DND-41 (cell line): ENCODE measurements around the gene TAOK2.

Experiments
- ATAC-seq: fragments of 200-7000 bp; cut with Tn5 transposase; 3 replicates; pipeline ENCODE4 v1.9.1; 2021; ENCODE audit warnings: low read depth; ENCODE audit not compliant: insufficient read depth
- DNase-seq: peaks from one replicate; pipeline ENCODE4 v3.0.0-alpha.2; 2020
- H2AFZ ChIP-seq: 2 replicates; pipeline ENCODE4 v1.6.0; 2012; ENCODE audit warnings: low read depth, low read length
- H3K27ac ChIP-seq: 2 replicates; pipeline ENCODE4 v1.5.1; 2012; ENCODE audit warnings: low read length, inconsistent platforms
- H3K27me3 ChIP-seq: fragments of 200-600 bp; sonication (generic); 2 replicates; pipeline ENCODE4 v1.6.0; 2012; ENCODE audit warnings: low read length, mild to moderate bottlenecking, inconsistent platforms; ENCODE audit not compliant: insufficient read depth, poor library complexity
- H3K36me3 ChIP-seq: 2 replicates; pipeline ENCODE4 v1.5.1; 2012; ENCODE audit warnings: low read length, inconsistent platforms; ENCODE audit not compliant: insufficient read depth
- H3K4me1 ChIP-seq: 2 replicates; pipeline ENCODE4 v1.5.1; 2012; ENCODE audit warnings: mild to moderate bottlenecking, low read length; ENCODE audit not compliant: insufficient read depth
- H3K4me2 ChIP-seq: 2 replicates; pipeline ENCODE4 v1.6.0; 2012; ENCODE audit warnings: mild to moderate bottlenecking, moderate library complexity, low read length, inconsistent platforms; ENCODE audit not compliant: insufficient read depth
- H3K4me3 ChIP-seq, 2 experiments: fragments of 200-600 bp in 1 of 2; shearing (Covaris generic) in 1 of 2; 2 replicates each; pipeline ENCODE4 v1.5.1; 2012 to 2016; ENCODE audit warnings: inconsistent platforms in 2 of 2, low read length in 2 of 2, mild to moderate bottlenecking in 2 of 2, low read depth in 1 of 2, moderate library complexity in 1 of 2
- H3K79me2 ChIP-seq: 2 replicates; pipeline ENCODE4 v1.6.0; 2012; ENCODE audit warnings: low read length, inconsistent platforms; ENCODE audit not compliant: insufficient read depth
- H3K9ac ChIP-seq: 2 replicates; pipeline ENCODE4 v1.6.0; 2012; ENCODE audit warnings: low read depth, mild to moderate bottlenecking, inconsistent platforms, low read length, moderate library complexity
- H3K9me3 ChIP-seq: 2 replicates; pipeline ENCODE4 v1.5.1; 2012; ENCODE audit warnings: low read length, moderate library complexity, mild to moderate bottlenecking, inconsistent platforms; ENCODE audit not compliant: insufficient read depth, severe bottlenecking
- H4K20me1 ChIP-seq: 2 replicates; pipeline ENCODE4 v1.6.0; 2012; ENCODE audit warnings: low read length; ENCODE audit not compliant: insufficient read depth
- EZH2 ChIP-seq: IDR thresholded peaks from 3 replicates; pipeline ENCODE4 v1.6.1; 2012; ENCODE audit warnings: borderline replicate concordance, low read depth, mild to moderate bottlenecking, moderate library complexity, low read length, inconsistent platforms; ENCODE audit not compliant: severe bottlenecking
- TF ChIP-seq, protein P1 (sequence below): IDR thresholded peaks from 2 replicates; pipeline ENCODE4 v1.5.1; 2012; ENCODE audit warnings: borderline replicate concordance, low read length, moderate library complexity, mild to moderate bottlenecking; ENCODE audit not compliant: poor library complexity, severe bottlenecking; ENCODE audit errors: extremely low read depth

TAOK2 gene

GRCh38 chr16:30002614-30003346 is 29.1 kb downstream of the TAOK2 start:
- H3K79me2 ChIP-seq, result peaks cover 7% of the 10 kb centered on the region
- no peak overlapping the region for H3K4me2 ChIP-seq
- H3K36me3 ChIP-seq, result peaks cover 75% of the 10 kb centered on the region
- H4K20me1 ChIP-seq, result peaks cover 3% of the 10 kb centered on the region; the same call in 1 of the 2 replicates
- no peak overlapping the region for H2AFZ ChIP-seq
- DNase-seq, result no peak
- H3K9me3 ChIP-seq, result no peaks in the 10 kb centered on the region
- peaks cover 2% of the 10 kb centered on the region for H3K4me1 ChIP-seq
- H3K9ac ChIP-seq, result no peak overlapping the region
- no peak overlapping the region for H3K27ac ChIP-seq
- no peaks in the 10 kb centered on the region for H3K27me3 ChIP-seq
- no peak for TF ChIP-seq EZH2
- TF ChIP-seq, protein P1, sequence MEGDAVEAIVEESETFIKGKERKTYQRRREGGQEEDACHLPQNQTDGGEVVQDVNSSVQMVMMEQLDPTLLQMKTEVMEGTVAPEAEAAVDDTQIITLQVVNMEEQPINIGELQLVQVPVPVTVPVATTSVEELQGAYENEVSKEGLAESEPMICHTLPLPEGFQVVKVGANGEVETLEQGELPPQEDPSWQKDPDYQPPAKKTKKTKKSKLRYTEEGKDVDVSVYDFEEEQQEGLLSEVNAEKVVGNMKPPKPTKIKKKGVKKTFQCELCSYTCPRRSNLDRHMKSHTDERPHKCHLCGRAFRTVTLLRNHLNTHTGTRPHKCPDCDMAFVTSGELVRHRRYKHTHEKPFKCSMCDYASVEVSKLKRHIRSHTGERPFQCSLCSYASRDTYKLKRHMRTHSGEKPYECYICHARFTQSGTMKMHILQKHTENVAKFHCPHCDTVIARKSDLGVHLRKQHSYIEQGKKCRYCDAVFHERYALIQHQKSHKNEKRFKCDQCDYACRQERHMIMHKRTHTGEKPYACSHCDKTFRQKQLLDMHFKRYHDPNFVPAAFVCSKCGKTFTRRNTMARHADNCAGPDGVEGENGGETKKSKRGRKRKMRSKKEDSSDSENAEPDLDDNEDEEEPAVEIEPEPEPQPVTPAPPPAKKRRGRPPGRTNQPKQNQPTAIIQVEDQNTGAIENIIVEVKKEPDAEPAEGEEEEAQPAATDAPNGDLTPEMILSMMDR, result no peak
- ATAC-seq, result no peak
- no peak overlapping the region for H3K4me3 ChIP-seq

DNA sequence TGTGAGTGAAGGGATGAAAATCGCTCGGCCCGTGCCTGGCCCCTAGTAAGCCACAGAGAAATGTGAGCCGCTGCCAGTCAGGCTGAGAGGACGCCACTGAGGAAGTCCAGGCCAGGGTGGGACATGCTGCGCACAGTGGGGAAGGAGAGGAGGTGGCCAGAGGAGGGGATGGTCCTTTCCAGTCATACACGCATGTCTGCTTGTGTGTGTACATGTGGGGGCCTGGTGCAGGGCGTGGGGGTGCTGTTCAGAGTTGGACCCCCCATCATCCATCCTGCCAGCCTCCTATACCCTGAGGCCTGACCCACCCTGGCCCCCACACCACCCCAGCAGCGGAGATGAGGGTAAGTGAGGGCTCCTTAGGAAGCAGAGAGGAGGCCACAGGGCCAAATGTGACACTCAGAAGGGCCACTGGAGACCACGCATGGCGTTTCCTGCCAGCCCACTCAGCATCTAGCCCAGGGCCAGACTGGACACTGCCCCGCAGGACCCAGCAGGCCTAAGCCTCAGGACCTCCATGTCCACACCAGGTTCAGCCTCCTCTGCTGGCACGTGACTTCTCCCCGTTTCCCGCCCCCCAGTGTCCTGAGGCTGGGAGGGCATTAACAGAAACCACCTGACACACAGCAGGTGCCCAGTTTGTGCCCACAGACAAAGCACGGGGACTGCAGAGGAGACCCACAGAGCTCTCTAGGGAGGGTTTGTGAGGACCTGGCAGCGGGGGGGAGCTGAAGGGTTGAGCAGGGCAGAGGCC is 30.2 kb downstream of the TAOK2 start:
- DNase-seq, result no peak
- Histone ChIP-seq H3K4me2 (no peak overlapping the region), H4K20me1 (peaks cover 3% of the 10 kb centered on the region; the same call in 1 of the 2 replicates), H3K79me2 (peaks cover 5% of the 10 kb centered on the region; the same call in 1 of the 2 replicates), H3K4me1 (no peaks in the 10 kb centered on the region), H3K9ac (no peak overlapping the region), H3K4me3 (no peak overlapping the region), H3K9me3 (no peaks in the 10 kb centered on the region), H3K27me3 (no peaks in the 10 kb centered on the region), H2AFZ (no peak overlapping the region), H3K36me3 (peaks cover 70% of the 10 kb centered on the region), H3K27ac (no peak overlapping the region)
- no peak for TF ChIP-seq EZH2
- ATAC-seq, result no peak

DNA sequence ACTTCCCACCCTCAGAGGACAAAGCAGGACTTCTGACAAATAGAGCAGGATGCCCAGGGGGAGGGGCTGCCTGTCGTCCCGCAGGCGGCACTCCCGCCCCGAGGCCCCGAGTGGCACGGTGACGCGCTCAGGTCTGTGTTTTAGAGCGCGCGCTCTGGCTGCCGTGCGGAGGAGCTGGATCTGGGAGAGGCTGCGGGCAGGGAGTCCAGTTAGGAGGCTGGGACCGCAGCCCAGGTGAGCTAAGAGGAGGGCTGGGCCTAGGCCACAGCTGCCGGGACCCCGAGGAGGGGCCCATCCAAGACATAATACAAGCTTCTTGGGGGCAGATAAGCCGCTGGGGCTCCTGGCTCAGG is 30.7 kb downstream of the TAOK2 start:
- no peak overlapping the region for H3K4me3 ChIP-seq
- no peaks in the 10 kb centered on the region for H3K9me3 ChIP-seq
- no peak overlapping the region for H3K9ac ChIP-seq
- H3K79me2 ChIP-seq, result peaks cover 5% of the 10 kb centered on the region; the same call in 1 of the 2 replicates
- TF ChIP-seq EZH2, result no peak
- TF ChIP-seq, protein P1, result no peak
- H3K4me2 ChIP-seq, result no peak overlapping the region
- H3K27me3 ChIP-seq, result no peaks in the 10 kb centered on the region
- no peak for ATAC-seq
- H3K36me3 ChIP-seq, result peaks cover 65% of the 10 kb centered on the region
- peaks cover 6% of the 10 kb centered on the region; the same call in 1 of the 2 replicates for H4K20me1 ChIP-seq
- no peak for DNase-seq
- H3K4me1 ChIP-seq, result no peaks in the 10 kb centered on the region
- H3K27ac ChIP-seq, result no peak overlapping the region
- no peak overlapping the region for H2AFZ ChIP-seq

GRCh38 chr16:30004811-30005242 is 31.2 kb downstream of the TAOK2 start:
- Histone ChIP-seq H3K79me2 (0 out of 2 replicates have a peak, but pooled peaks cover under 1% of the 10 kb centered on the region), H3K27me3 (no peaks in the 10 kb centered on the region), H3K36me3 (peaks cover 61% of the 10 kb centered on the region), H3K9me3 (no peaks in the 10 kb centered on the region), H3K27ac (no peak overlapping the region), H3K9ac (no peak overlapping the region), H2AFZ (no peak overlapping the region), H3K4me1 (no peaks in the 10 kb centered on the region), H4K20me1 (peaks cover 4% of the 10 kb centered on the region; the same call in 1 of the 2 replicates), H3K4me3 (no peak overlapping the region), H3K4me2 (no peak overlapping the region)
- DNase-seq, result no peak
- 0 out of 3 replicates have a peak, but pooled peaks have one; percentile 18 for ATAC-seq
- TF ChIP-seq, protein P1, result no peak
- no peak for TF ChIP-seq EZH2
